Measurements from ENCODE around the gene RPL32.
"Not testable (repeated sequence)": the region's sequence is repeated elsewhere in the genome, so short reads cannot be mapped to it uniquely, and the experiment has no call there.

Gene RPL32

GRCh38 chr3:12791430-12791829 lies 49.9 kb downstream of the RPL32 start:
- no peaks in the 10 kb centered on the region for H3K36me3 Mint-ChIP-seq
- H3K27ac Mint-ChIP-seq, result no peak overlapping the region
- DNase-seq (ENCODE audit: low spot score in 2 of 2), result no peak

GRCh38 chr3:12787967-12788690 lies 53.2 kb downstream of the RPL32 start:
- not testable (repeated sequence) for H3K9me3 Mint-ChIP-seq

More at GRCh38 chr3:12791430-12791829, 49.9 kb downstream of the RPL32 start:
- no peak for ATAC-seq
- H3K4me3 Mint-ChIP-seq, result no peak overlapping the region
- no peaks in the 10 kb centered on the region for H3K9me3 Mint-ChIP-seq
- H3K4me1 Mint-ChIP-seq, result peaks cover 5% of the 10 kb centered on the region

GRCh38 chr3:12787346-12787745 lies 54.0 kb downstream of the RPL32 start:
- not testable (repeated sequence) for ATAC-seq; H3K36me3 Mint-ChIP-seq; H3K4me3 Mint-ChIP-seq; H3K27ac Mint-ChIP-seq; H3K4me1 Mint-ChIP-seq; H3K9me3 Mint-ChIP-seq; DNase-seq (ENCODE audit: low spot score in 2 of 2)

More at GRCh38 chr3:12787967-12788690, 53.2 kb downstream of the RPL32 start:
- H3K4me3 Mint-ChIP-seq; ATAC-seq; DNase-seq (ENCODE audit: low spot score in 2 of 2); H3K4me1 Mint-ChIP-seq; H3K36me3 Mint-ChIP-seq; H3K27ac Mint-ChIP-seq: not testable (repeated sequence)

GRCh38 chr3:12785096-12785495 lies 56.3 kb downstream of the RPL32 start:
- Mint-ChIP-seq H3K9me3 (no peaks in the 10 kb centered on the region), H3K27ac (no peak overlapping the region), H3K36me3 (no peaks in the 10 kb centered on the region), H3K4me3 (no peak overlapping the region), H3K4me1 (no peaks in the 10 kb centered on the region)
- DNase-seq (ENCODE audit: low spot score in 2 of 2) (no peak), ATAC-seq (no peak)

Measured in stimulated activated effector memory CD8-positive, alpha-beta T cell treated with anti-CD3 and anti-CD28 coated beads, Interleukin-12 subunit alpha, Interleukin-12 subunit beta, amount 100 ng/mL, for 72 hours (primary cell).